Neural progenitor cell (in vitro differentiated cells): ENCODE measurements around the gene PLEKHA7. TPM values are rescaled to one million over a fixed set of nuclear protein-coding genes. Genes with fewer than 3 reads are reported as not detected.

Experiments used
- DNase-seq: peaks from one replicate; pipeline ENCODE4 v3.0.0-alpha.2; 2016; ENCODE audit warnings: low spot score
- H2AFZ ChIP-seq: fragments of 200-600 bp; sonication (generic); replicated peaks from 2 replicates; pipeline ENCODE4 v1.6.1; 2016; ENCODE audit warnings: antibody characterized with exemption
- H3F3A ChIP-seq: fragments of 200-600 bp; sonication (generic); 2 replicates; pipeline ENCODE4 v1.6.1; 2016; ENCODE audit warnings: antibody characterized with exemption, low read depth
- H3K27ac ChIP-seq: fragments of 200-600 bp; sonication (generic); 2 replicates; pipeline ENCODE4 v1.5.1; 2016; ENCODE audit warnings: mild to moderate bottlenecking
- H3K27me3 ChIP-seq: fragments of 200-600 bp; sonication (generic); 2 replicates; pipeline ENCODE4 v1.6.1; 2016; ENCODE audit warnings: mild to moderate bottlenecking, moderate library complexity
- H3K36me3 ChIP-seq: fragments of 200-600 bp; sonication (generic); 2 replicates; pipeline ENCODE4 v1.5.1; 2016
- H3K4me1 ChIP-seq: fragments of 200-600 bp; sonication (generic); 2 replicates; pipeline ENCODE4 v1.6.1; 2016; ENCODE audit warnings: mixed run types
- H3K4me2 ChIP-seq: fragments of 200-600 bp; sonication (generic); 2 replicates; pipeline ENCODE4 v1.6.1; 2016
- H3K4me3 ChIP-seq: fragments of 200-600 bp; sonication (generic); 2 replicates; pipeline ENCODE4 v1.5.1; 2016
- H3K79me2 ChIP-seq: fragments of 200-600 bp; sonication (generic); 2 replicates; pipeline ENCODE4 v1.6.1; 2016; ENCODE audit warnings: low read depth
- H3K9ac ChIP-seq: fragments of 200-600 bp; sonication (generic); 2 replicates; pipeline ENCODE4 v1.6.1; 2016
- H3K9me3 ChIP-seq: fragments of 200-600 bp; sonication (generic); 2 replicates; pipeline ENCODE4 v1.5.1; 2016; ENCODE audit warnings: low read depth
- H4K20me1 ChIP-seq: fragments of 200-600 bp; sonication (generic); 2 replicates; pipeline ENCODE4 v1.6.1; 2016; ENCODE audit warnings: low read depth
- H3K27ac Mint-ChIP-seq: 3 replicates; pipeline ENCODE4 v1.8.0; 2021; ENCODE audit warnings: mixed read lengths
- H3K27me3 Mint-ChIP-seq: 2 replicates; pipeline ENCODE4 v1.8.0; 2022; ENCODE audit warnings: low read depth, mild to moderate bottlenecking, inconsistent platforms, moderate library complexity, mixed read lengths; ENCODE audit not compliant: insufficient read depth
- H3K36me3 Mint-ChIP-seq: 3 replicates; pipeline ENCODE4 v1.8.0; 2021; ENCODE audit warnings: mixed read lengths
- H3K4me1 Mint-ChIP-seq: 3 replicates; pipeline ENCODE4 v1.8.0; 2021; ENCODE audit warnings: mixed read lengths
- H3K4me3 Mint-ChIP-seq: 3 replicates; pipeline ENCODE4 v1.8.0; 2021; ENCODE audit warnings: mild to moderate bottlenecking, moderate library complexity, mixed read lengths
- H3K9me3 Mint-ChIP-seq: 3 replicates; pipeline ENCODE4 v1.8.0; 2020; ENCODE audit warnings: mixed read lengths
- EZH2 ChIP-seq: fragments of 200-600 bp; sonication (generic); IDR thresholded peaks from 2 replicates; pipeline ENCODE4 v1.6.1; 2017; ENCODE audit warnings: antibody characterized with exemption, mild to moderate bottlenecking, moderate library complexity
- EZH2phosphoT487 ChIP-seq: fragments of 200-600 bp; sonication (generic); IDR thresholded peaks from 2 replicates; pipeline ENCODE4 v1.6.1; 2017; ENCODE audit warnings: antibody characterized with exemption
- total RNA-seq: library from RNA; depleted of rRNA; stranded (reverse); fragments of >200 nt; gene quantifications from 2 replicates; pipeline ENCODE4 v1.2.3, GENCODE V29; 2015; ENCODE audit warnings: low replicate concordance
- TF ChIP-seq, protein P1 (sequence below): fragments of 200-600 bp; sonication (generic); IDR thresholded peaks from 2 replicates; pipeline ENCODE4 v1.5.1; 2017; ENCODE audit warnings: antibody characterized with exemption, mild to moderate bottlenecking

PLEKHA7 gene
- total RNA-seq, 1 donor from 2014 or later: 20.3 TPM

DNA sequence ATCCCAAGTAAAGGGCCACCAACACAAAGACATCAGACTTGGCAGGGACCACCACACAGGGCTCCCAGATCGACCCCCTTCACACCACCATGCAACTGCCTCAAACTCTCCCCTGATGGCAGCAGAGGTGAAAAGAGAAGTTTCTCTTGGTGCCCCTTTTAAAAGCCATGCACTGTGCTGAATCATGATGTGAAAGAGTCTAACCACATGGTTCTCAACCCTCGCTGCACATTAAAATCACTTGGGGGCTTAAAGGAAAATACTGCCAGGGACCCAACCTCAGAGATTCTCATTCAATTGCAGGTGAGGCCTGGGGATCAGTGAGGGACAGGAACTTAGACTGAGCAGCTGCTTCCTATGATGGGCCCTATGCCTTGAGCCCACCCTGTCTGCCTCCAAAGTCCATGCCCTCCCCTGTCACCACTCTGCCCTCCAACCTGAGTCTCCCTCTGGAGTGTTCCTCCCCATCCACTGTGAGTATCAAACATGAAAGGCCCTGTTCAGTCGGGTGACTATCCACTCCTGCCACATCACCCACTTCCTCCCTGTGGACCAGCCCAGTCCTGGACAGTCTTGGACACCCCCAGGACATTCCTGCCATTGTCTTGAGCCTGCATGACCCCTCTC lies 40.8 kb downstream of the PLEKHA7 start:
- Histone ChIP-seq H2AFZ (no peak overlapping the region), H3K27ac (no peak overlapping the region), H3K27me3 (no peaks in the 10 kb centered on the region), H3K79me2 (peaks cover 9% of the 10 kb centered on the region), H4K20me1 (peaks cover 32% of the 10 kb centered on the region), H3K4me2 (no peak overlapping the region), H3F3A (peaks cover 30% of the 10 kb centered on the region), H3K4me3 (no peak overlapping the region), H3K4me1 (peaks cover 32% of the 10 kb centered on the region), H3K9me3 (no peaks in the 10 kb centered on the region), H3K9ac (no peak overlapping the region), H3K36me3 (no peaks in the 10 kb centered on the region)
- peak overlapping the region; percentile 50 for H3K27ac Mint-ChIP-seq
- H3K4me3 Mint-ChIP-seq: no peak overlapping the region
- H3K9me3 Mint-ChIP-seq: no peaks in the 10 kb centered on the region
- H3K36me3 Mint-ChIP-seq: peaks cover 2% of the 10 kb centered on the region
- TF ChIP-seq, protein P1, sequence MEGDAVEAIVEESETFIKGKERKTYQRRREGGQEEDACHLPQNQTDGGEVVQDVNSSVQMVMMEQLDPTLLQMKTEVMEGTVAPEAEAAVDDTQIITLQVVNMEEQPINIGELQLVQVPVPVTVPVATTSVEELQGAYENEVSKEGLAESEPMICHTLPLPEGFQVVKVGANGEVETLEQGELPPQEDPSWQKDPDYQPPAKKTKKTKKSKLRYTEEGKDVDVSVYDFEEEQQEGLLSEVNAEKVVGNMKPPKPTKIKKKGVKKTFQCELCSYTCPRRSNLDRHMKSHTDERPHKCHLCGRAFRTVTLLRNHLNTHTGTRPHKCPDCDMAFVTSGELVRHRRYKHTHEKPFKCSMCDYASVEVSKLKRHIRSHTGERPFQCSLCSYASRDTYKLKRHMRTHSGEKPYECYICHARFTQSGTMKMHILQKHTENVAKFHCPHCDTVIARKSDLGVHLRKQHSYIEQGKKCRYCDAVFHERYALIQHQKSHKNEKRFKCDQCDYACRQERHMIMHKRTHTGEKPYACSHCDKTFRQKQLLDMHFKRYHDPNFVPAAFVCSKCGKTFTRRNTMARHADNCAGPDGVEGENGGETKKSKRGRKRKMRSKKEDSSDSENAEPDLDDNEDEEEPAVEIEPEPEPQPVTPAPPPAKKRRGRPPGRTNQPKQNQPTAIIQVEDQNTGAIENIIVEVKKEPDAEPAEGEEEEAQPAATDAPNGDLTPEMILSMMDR: no peak
- TF ChIP-seq EZH2 (no peak), EZH2phosphoT487 (no peak)
- H3K27me3 Mint-ChIP-seq: peaks cover 2% of the 10 kb centered on the region
- DNase-seq: no peak
- H3K4me1 Mint-ChIP-seq: peaks cover 31% of the 10 kb centered on the region

DNA sequence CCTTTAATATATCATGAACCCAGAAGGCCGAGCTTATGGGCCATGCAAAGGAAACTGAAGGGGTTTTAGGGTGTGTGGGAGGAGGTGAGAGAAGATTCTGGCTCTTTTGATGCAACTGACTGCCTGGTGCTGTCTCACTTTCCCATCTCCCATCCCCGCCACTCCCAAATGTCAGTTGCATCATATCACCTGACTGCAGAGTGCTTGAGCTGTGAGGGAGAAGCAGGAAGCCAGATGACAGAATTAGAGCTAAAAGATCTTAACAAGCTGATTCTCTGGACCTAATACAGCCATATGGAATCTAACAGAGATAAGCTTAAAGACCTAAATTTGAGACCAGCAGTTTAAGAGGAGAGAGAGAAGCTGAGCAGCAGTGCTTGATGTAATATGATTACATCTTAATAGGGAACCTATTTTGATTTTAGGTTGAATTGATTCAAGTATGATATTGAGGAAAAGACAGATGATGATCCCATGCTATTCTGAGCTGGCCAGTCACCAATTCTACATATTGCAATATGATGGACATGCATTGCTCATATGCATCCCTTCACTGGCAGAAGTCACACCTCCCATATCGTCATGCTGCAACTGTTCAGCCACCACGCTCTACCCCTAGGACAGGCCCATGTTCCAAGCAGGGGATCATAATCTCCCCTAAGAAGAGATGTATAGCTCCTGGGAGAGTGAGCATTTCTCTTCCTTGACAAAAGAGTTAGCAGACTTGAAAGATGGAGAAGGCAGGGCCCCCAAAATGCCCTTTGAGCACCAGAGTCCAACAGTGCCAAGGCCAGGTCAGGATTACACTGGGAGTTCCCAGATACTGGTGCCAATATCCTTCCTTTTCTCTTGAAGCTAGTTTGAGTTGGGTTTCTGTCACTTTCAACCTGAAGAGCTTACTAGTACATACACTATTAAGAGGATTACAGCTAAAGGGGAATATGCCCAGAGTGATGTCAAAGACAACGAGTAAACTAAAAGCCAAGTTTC lies 44.9 kb downstream of the PLEKHA7 start:
- no peaks in the 10 kb centered on the region for H3K9me3 ChIP-seq
- H3K9ac ChIP-seq: no peak overlapping the region
- H3K4me1 ChIP-seq: peaks cover 4% of the 10 kb centered on the region
- H4K20me1 ChIP-seq: peaks cover 10% of the 10 kb centered on the region
- no peak for DNase-seq
- H3K36me3 ChIP-seq: no peaks in the 10 kb centered on the region
- H2AFZ ChIP-seq: no peak overlapping the region
- TF ChIP-seq EZH2phosphoT487 (no peak), EZH2 (no peak)
- TF ChIP-seq, protein P1: no peak
- peaks cover 4% of the 10 kb centered on the region for H3F3A ChIP-seq
- no peaks in the 10 kb centered on the region for H3K79me2 ChIP-seq
- no peak overlapping the region for H3K4me3 ChIP-seq
- H3K9me3 Mint-ChIP-seq: no peaks in the 10 kb centered on the region
- H3K27ac Mint-ChIP-seq: no peak overlapping the region
- H3K4me1 Mint-ChIP-seq: peaks cover 15% of the 10 kb centered on the region
- H3K27me3 ChIP-seq: no peaks in the 10 kb centered on the region
- peaks cover 2% of the 10 kb centered on the region for H3K36me3 Mint-ChIP-seq
- no peak overlapping the region for H3K4me3 Mint-ChIP-seq
- H3K27ac ChIP-seq: no peak overlapping the region
- no peak overlapping the region for H3K4me2 ChIP-seq
- peaks cover 2% of the 10 kb centered on the region for H3K27me3 Mint-ChIP-seq

DNA sequence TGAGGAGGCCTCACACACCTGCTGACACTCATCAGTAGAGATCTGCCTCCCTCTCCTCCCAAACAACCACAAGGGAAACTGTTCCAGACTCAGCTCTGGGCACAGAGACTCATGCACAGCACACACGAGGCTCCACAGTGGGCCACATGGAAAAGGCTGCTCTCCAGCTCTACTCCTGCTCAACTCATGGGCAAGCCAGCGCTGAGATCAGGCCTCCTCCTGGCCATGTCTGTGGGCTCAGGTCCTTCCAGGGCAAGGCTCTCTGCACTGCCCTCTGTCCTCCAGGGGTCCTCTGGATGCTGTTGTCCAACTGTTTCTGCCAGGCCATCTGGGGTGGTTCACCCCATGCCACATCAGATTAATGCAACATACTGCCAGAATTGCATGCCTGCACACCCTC lies 46.0 kb downstream of the PLEKHA7 start:
- H3K4me1 Mint-ChIP-seq: peaks cover 13% of the 10 kb centered on the region
- Histone ChIP-seq H3K9ac (no peak overlapping the region), H3K4me3 (no peak overlapping the region), H3K4me2 (no peak overlapping the region), H3K4me1 (peaks cover 4% of the 10 kb centered on the region), H3F3A (peaks cover 4% of the 10 kb centered on the region), H3K27ac (no peak overlapping the region), H4K20me1 (peaks cover 13% of the 10 kb centered on the region), H3K36me3 (no peaks in the 10 kb centered on the region), H3K79me2 (no peaks in the 10 kb centered on the region), H2AFZ (no peak overlapping the region), H3K27me3 (no peaks in the 10 kb centered on the region), H3K9me3 (no peaks in the 10 kb centered on the region)
- peaks cover 3% of the 10 kb centered on the region for H3K36me3 Mint-ChIP-seq
- peaks cover 2% of the 10 kb centered on the region for H3K27me3 Mint-ChIP-seq
- H3K9me3 Mint-ChIP-seq: no peaks in the 10 kb centered on the region
- no peak overlapping the region for H3K4me3 Mint-ChIP-seq
- H3K27ac Mint-ChIP-seq: no peak overlapping the region
- no peak for DNase-seq
- TF ChIP-seq, protein P1: no peak
- no peak for TF ChIP-seq EZH2phosphoT487
- TF ChIP-seq EZH2: no peak
